Hematopoietic multipotent progenitor cell treated with erythropoietin and hydrocortisone succinate and interleukin-3 and kit ligand, for 4 days (in vitro differentiated cells): ENCODE data around the gene CFAP47.

Experiments used
- DNase-seq: peaks from one replicate; pipeline ENCODE4 v3.0.0-alpha.2; 2015

The CFAP47 gene

DNA sequence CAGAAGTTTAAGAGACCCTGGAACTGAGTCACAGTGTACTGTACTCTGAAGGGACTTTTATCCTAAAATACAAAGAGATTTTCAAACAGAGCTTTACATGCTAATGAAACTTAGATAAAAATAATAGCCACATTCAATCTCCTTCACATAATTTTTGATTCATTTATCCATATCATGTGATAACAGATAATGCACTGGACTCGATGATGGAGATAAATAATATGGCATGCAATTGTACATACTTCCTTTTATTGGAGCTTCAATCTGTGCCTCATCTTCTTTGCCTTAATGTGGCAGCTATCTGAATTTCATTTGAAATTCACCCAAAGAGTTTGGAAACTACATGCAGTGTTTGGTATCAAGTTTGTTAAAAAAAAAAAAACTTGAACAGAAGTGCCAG lies 390.6 kb downstream of the CFAP47 start:
- no peak for DNase-seq

DNA sequence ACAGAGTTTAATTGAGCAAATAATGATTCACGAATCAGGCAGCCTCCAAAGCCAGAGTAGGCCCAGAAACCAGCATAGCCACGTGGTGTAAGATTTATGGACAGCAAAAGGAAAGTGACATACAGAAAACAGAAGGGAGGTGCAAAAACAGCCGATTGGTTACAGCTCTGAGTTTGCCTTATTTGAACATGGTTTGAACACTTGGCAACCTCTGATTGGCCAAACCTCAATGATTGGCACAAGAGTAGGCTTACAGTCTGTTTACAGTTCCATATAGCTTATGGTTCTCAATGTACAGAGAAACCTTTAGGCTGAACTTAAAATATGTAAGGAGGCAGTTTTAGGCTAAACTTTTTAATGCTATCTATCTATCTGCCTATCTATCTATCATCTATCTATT lies 394.8 kb downstream of the CFAP47 start:
- DNase-seq: no peak

DNA sequence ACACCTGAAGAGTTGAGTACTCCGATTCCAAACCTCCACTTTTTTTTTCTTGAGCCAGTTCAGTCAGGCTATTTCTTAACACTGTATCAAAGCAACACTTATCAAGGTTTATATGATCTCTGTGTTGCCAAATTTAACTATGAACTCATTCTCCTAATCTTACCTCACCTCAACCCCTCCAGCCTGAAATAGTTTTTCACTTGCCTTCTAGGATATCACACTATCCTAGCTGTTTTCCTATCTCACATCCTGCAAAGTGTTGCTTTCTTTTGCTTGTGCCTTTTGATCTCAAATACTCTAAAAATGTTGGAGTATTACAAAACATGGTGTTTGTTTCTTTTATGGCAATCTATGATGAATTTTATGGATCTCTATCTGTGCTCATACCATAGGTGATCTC lies 415.0 kb downstream of the CFAP47 start:
- no peak for DNase-seq

DNA sequence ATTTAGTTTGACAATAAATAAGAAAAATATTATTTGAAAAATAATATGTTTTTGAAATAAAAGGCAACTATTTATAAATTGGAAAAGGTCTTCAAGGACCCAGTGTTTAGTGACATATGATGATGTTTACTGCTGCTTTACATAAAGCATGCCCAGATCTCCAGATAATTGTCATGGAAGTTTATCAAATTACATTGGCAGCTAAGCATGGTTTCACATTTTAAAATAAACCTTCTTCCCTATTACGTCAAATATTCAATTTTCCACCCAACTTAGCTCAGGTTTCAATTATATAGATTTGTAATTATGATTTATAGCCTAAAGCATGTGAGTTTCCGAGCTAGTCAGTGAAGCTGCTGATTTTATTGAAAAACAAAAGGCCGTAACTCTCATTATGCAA lies 417.2 kb downstream of the CFAP47 start:
- no peak for DNase-seq

DNA sequence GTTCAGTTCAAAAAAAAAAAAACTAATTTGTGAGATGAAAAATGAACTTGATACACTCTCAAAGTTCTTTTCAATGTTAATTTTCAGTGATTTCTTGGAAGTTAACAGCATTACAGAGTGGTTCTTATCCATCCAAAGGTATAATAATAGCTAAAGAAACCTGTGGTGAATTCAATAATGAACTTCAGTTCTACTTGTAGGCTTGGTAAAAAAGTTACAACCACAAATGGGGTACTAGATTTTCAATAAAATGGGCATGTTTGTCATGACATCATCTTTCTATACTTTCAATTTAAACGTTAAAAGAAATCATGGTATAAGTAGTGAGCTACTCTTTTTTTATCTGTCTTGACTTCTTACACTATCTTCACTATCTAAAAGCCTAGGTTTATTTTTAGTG lies 424.8 kb downstream of the CFAP47 start:
- DNase-seq: no peak

DNA sequence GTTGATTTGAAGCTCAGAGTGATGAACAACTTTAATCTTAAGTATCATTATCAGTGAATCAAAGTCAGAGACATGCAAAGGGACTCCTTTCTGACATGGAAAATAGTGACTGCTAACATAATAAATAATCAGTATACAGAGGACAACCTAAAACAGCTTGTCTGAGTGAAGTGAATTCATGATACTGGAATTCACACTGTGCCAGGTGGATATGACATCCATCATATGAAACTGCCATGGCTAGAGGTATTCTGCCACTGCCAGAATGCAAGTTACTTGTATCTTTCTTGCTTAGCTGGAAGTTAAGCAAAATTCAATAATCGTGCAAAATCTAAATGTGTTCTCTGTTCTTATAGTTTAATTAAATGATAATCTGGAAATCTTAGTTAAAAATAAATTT lies 429.0 kb downstream of the CFAP47 start:
- no peak for DNase-seq

DNA sequence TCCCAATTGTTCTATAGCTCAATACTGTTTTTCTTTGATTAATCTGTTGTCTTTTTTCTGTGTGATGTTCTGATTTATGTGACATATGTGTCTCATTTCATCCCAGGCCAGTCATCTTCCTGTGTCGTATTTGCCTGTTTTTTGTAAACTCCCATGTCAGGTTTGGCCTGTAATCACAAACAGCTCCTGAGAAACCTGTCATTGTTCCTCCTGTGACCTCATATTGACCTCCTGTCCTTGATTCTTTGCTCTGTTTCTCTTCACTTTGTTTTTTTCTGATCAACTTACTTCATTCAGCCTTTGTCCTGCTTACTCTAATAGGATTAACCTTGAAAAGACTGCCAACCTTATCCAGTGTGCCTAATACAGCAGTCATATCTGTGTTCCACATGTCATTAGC lies 438.3 kb downstream of the CFAP47 start:
- DNase-seq: no peak

DNA sequence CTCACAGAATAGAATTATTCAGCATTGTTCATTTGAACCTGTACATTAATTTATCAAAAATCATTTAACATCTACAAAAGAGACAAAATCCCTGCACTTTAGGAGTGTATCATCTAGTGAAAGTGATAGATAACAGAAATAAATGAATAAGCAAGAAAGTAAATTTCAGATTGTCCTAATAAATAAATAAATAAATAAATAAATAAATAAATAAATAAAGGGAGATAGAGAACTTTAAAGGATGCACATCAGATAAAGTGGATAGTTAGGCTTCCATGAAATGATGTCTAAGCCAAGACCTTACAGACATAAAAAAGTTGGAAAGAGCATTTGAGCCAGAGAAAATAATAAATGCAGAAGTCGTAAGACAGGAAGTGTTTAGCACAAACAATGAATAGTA lies 444.7 kb downstream of the CFAP47 start:
- DNase-seq: no peak

DNA sequence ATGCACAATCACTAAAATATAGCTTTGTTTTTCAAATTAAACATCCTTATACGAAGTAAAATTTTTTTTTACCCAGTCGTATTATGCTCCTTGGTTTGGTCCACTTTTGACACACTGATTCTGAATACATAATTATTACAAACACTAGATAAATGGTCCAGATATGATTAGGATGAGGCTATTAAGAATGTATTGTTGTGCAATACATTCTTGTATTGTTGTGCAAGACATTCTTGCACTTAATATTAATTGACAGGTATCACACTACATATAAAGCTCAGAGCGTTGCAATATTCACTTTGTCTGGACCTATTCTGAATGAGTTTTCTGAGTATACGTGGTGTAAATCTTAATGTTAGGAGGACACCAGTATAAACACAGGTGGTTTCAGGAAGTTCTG lies 464.0 kb downstream of the CFAP47 start:
- no peak for DNase-seq

DNA sequence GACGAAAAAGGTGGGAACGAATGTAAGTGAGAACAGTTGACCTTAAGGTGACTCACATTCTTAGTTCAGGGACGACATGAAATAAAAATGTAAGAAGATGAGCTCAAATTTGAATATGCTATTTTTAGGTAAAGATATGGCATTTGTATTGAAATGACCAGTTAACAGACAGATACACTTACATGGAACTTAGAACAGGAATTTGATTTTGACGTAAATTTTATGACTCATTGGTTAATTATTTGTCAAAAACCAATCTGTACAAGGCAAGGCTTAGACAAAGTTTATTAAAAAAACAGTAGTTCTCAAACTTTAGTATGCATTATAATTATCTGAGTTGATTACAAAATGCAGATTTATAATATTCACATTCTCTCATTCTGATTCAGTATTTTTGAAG lies 469.4 kb downstream of the CFAP47 start:
- DNase-seq: no peak

DNA sequence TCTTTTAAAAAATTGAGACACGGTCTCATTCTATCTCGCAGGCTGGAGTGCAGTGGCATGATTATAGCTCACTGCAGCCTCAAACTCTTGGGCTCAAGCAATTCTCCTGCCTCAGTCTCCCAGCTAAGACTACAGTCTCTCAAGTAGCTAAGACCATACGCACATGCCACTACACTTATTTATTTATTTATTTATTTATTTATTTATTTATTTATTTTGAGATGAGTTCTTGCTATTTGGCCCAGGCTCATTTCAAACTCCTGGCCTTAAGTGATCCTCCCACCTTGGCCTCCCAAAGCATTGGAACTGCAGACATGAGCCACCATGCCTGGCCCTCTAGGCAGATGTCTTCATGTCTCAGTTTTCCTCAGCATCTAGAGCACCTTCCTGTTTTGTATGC lies 482.2 kb downstream of the CFAP47 start:
- DNase-seq: no peak

DNA sequence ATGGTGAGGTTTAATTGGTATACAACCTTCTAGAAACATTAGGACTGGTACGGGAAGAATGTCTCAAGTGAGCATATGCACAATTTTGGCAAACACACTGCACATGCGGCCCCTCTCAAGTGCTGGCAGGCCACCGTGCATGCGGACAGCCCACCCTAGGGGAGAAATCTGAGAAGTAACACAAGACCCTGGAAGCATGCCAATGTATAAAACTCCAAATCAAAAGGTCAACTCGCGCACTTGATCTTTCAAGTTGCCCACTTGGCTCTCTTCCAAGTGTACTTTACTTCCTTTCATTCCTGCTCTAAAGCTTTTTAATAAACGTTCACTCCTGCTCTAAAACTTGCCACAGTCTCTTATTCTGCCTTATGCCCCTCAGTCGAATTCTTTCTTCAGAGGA lies 488.3 kb downstream of the CFAP47 start:
- DNase-seq: no peak

DNA sequence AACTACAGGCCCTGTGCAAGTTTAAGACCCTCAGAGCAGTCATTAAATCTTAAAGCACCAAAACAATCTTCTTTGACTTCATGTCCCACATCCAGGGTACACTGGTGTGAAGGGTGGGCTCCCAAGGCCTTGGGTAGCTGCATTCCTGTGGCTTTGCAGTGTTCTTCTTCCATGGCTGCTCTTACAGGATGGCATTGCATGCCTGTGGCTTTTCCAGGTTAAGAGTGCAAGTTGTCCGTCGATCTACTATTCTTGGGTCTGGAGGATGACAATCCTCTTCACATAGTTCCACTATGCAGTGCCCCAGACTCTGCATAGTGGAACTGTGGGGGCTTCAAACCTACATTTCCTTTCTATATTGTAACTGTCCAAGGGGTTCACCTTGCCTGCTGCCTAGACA lies 494.5 kb downstream of the CFAP47 start:
- no peak for DNase-seq

DNA sequence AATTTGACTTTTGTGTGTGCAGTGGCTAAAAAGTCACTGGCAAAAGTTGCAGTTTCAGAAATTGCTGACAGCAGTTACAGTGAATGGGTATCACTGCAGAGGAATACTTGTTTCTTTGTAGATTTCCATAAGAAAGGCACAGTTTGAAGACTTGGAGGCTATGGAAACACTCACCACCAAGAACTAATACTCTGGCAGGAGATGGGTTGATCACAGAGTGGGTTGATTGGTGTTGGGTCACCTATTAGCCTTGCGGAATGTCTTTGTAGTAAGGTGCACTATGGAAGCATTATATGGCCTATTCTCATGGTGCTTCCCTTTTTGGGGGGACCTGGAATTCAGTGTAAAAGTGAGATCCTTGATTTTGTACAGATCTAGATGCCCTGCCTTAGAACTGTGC lies 502.8 kb downstream of the CFAP47 start:
- no peak for DNase-seq

DNA sequence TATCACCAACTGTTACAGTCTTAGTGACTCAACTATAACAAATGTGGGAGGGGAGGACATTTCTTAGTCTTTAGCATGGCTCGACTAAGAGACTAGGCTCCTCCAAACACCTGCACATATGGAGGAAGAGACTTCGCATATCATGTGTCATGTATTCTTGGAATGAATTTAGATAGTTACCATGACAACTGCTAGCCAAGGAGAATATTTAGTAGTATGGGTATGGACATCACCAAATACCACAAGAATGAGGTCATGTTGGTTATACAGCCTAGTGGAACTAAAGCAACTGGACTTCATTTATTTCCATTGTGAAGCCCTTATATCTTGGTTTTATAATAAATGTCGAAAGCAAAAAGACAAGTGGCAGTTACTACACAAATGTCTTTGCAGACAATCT lies 512.3 kb downstream of the CFAP47 start:
- DNase-seq: no peak

DNA sequence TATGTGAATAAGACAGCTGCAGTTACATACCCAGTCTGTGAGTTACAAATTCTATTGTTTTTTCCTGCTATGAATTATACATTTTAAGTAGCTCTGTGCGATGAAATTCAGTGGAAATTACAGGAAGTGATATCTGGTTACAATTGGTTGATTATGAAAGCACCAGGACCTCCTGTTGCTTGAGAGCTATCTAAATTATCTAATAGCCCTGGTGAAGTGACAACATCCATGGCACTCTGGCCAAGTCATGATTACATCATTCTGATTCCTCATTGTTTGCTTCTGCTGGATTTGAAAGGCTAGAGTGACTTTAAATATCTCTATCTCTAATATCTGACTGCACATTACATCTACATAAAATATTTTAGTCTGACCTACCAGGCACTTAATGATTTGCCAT lies 515.0 kb downstream of the CFAP47 start:
- DNase-seq: no peak
